Prostate gland (tissue), 2 donors: ENCODE measurements around the gene G3BP1. TPM values are rescaled to one million over a fixed set of nuclear protein-coding genes. Genes with fewer than 3 reads are reported as not detected.

Experiments
- DNase-seq: peaks from one replicate; pipeline ENCODE4 v3.0.0-alpha.2; 2019; ENCODE audit warnings: low spot score
- H3K27ac ChIP-seq, 2 donors: fragments of 200-600 bp; sonication (generic); 2 replicates each; pipeline ENCODE4 v1.5.1; 2017 to 2019
- H3K27me3 ChIP-seq: fragments of 200-600 bp; sonication (generic); replicated peaks from 2 replicates; pipeline ENCODE4 v1.5.1; 2019; ENCODE audit not compliant: insufficient read depth
- H3K36me3 ChIP-seq, 2 donors: fragments of 200-600 bp; sonication (generic); 1 replicate in 1 of 2; 2 replicates in 1 of 2; pipeline versions ENCODE4 v1.5.1 to v1.8.1; 2017 to 2019
- H3K4me1 ChIP-seq: fragments of 200-600 bp; sonication (generic); replicated peaks from 2 replicates; pipeline ENCODE4 v1.5.1; 2019
- H3K4me3 ChIP-seq, 2 donors: fragments of 200-600 bp; sonication (generic); 2 replicates each; pipeline ENCODE4 v1.5.1; 2017 to 2019
- H3K9me3 ChIP-seq: fragments of 200-600 bp; sonication (generic); 2 replicates; pipeline ENCODE4 v1.5.1; 2017
- POLR2A ChIP-seq: fragments of 450-650 bp; IDR thresholded peaks from one replicate; pipeline ENCODE4 v1.6.1; 2016; ENCODE audit warnings: antibody characterized with exemption, mild to moderate bottlenecking
- POLR2AphosphoS5 ChIP-seq: sonication (generic); formaldehyde crosslinking; IDR thresholded peaks from one replicate; pipeline ENCODE4 v1.6.1; 2017; ENCODE audit warnings: antibody characterized with exemption
- WGBS: methylation state at CpG from one replicate; pipeline ENCODE4 v1.1.5; 2018; 5-methylcytosine and 5-hydroxymethylcytosine counted together
- intact Hi-C: fragments of 100-400 bp; cut with DNase I; formaldehyde crosslinking; loops from one replicate; pipeline ENCODE4 v1.14.2; 2022
- total RNA-seq, 2 donors: library from RNA; depleted of rRNA; stranded (reverse); fragments of >200 nt; gene quantifications; one replicate each; pipeline ENCODE4 v1.1.0, GENCODE V29; 2016
- TF ChIP-seq, protein P1 (sequence below), 4 experiments: fragments of 200-600 bp in 2 of 4; fragments of 450-650 bp in 2 of 4; sonication (generic) in 2 of 4; IDR thresholded peaks; 1 replicate in 3 of 4; 2 replicates in 1 of 4; pipeline ENCODE4 v1.5.1; 2016 to 2019; ENCODE audit warnings: antibody characterized with exemption in 4 of 4, mild to moderate bottlenecking in 2 of 4, moderate library complexity in 2 of 4

Gene G3BP1
- total RNA-seq, 2 donors from 2014 or later, result 98.4 to 119 TPM

DNA sequence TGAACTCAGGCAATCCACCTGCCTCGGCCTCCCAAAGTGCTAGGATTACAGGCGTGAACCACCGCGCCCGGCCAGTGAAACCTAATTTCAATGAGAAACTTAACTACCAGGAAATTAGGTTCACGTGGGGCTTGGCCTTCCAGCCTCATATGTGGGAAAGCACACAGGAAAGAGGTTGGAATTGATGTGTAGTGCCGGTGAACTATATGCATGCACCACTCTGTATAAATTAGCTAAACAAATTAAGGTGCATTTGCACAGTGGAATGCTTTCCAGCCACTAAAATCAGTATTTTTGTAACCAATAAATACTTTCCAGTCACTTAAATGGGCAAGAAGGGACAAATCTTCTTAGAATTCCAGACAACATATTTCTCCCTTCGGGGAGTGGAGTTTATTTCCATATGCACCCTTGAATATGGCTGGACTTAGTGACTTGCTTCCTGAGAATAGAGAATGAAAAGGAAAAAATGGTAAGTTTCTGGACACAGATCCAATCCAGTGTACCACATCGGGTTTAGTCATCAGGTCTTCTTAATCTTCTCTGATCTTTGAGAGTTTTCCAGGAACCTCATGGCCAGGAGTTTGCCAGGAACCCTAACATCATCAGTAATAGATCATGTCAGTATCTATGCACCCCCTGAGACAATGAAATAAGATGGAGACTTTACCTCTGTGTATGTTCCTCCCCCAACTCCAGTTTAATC lies 38.2 kb upstream of the G3BP1 start:
- DNase-seq, result no peak
- WGBS, result 82% methylated on average over 9 of the region's 9 CpGs
- Histone ChIP-seq H3K9me3 (no peaks in the 10 kb centered on the region), H3K36me3 (no peaks in the 10 kb centered on the region), H3K27me3 (no peaks in the 10 kb centered on the region), H3K4me1 (no peaks in the 10 kb centered on the region), H3K4me3 (no peak overlapping the region), H3K27ac (no peak overlapping the region)
- TF ChIP-seq, protein P1, sequence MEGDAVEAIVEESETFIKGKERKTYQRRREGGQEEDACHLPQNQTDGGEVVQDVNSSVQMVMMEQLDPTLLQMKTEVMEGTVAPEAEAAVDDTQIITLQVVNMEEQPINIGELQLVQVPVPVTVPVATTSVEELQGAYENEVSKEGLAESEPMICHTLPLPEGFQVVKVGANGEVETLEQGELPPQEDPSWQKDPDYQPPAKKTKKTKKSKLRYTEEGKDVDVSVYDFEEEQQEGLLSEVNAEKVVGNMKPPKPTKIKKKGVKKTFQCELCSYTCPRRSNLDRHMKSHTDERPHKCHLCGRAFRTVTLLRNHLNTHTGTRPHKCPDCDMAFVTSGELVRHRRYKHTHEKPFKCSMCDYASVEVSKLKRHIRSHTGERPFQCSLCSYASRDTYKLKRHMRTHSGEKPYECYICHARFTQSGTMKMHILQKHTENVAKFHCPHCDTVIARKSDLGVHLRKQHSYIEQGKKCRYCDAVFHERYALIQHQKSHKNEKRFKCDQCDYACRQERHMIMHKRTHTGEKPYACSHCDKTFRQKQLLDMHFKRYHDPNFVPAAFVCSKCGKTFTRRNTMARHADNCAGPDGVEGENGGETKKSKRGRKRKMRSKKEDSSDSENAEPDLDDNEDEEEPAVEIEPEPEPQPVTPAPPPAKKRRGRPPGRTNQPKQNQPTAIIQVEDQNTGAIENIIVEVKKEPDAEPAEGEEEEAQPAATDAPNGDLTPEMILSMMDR (IDR thresholded peaks at IDR 0.05), result no peak
- no peak for TF ChIP-seq POLR2A
- TF ChIP-seq POLR2AphosphoS5, result no peak
- intact Hi-C loops, result no loop called here

DNA sequence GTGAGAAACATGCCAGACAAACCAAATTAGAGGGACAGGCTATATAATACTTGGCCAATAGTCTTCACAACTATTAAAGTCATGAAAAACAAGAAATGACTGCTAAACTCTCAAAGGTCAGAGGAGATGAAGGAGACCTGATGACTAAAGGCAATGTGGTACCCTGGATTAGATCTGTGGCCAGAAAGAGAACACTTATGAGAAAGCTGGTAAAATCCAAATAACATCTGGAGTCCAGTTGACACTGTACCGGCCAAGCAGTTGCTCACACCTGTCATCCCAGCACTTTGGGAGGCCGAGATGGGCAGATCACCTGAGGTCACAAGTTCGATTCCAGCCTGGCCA lies 37.7 kb upstream of the G3BP1 start:
- no peaks in the 10 kb centered on the region for H3K27me3 ChIP-seq
- no peaks in the 10 kb centered on the region for H3K9me3 ChIP-seq
- intact Hi-C loops, result no loop called here
- DNase-seq, result no peak
- WGBS, result 96% methylated on average over 3 of the region's 3 CpGs
- no peaks in the 10 kb centered on the region for H3K36me3 ChIP-seq
- no peak overlapping the region for H3K27ac ChIP-seq
- H3K4me3 ChIP-seq, result no peak overlapping the region
- no peaks in the 10 kb centered on the region for H3K4me1 ChIP-seq
- TF ChIP-seq POLR2A (no peak), POLR2AphosphoS5 (no peak)
- TF ChIP-seq, protein P1 (IDR thresholded peaks at IDR 0.05), result no peak

- TF ChIP-seq, protein P1 (IDR thresholded peaks at IDR 0.05), result no peak
- no peak for TF ChIP-seq POLR2AphosphoS5
- no peak for TF ChIP-seq POLR2A
- intact Hi-C loops, result no loop called here
- WGBS, result 95% methylated on average over 1 of the region's 1 CpG
These were observed 36.1 kb upstream of the G3BP1 start for GRCh38 chr5:151735646-151736045.

DNA sequence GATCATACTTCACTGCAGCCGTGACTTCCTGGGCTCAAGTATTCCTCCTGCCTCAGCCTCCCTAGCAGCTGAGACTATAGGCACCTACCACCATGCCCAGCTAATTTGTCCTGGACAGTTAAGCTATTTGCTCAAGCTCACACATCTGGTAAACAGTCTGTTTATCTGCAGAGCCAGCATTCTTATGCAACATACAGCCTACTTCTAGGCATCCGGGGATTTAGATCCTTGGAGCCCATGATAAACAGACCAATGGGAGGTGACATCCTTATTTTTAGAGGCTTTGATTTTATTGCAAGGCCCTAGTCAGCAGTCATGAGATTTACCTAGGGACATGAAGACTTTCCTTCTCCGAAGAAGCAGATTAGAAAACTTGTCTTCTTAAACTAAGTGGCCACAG lies 34.3 kb upstream of the G3BP1 start:
- Histone ChIP-seq H3K4me1 (no peaks in the 10 kb centered on the region), H3K9me3 (no peaks in the 10 kb centered on the region), H3K4me3 (no peak overlapping the region), H3K36me3 (no peaks in the 10 kb centered on the region), H3K27ac (no peak overlapping the region), H3K27me3 (no peaks in the 10 kb centered on the region)
- no peak for DNase-seq
- intact Hi-C loops, result no loop called here
- no peak for TF ChIP-seq POLR2AphosphoS5
- TF ChIP-seq, protein P1 (IDR thresholded peaks at IDR 0.05), result no peak
- no peak for TF ChIP-seq POLR2A
- WGBS, result 88% methylated on average over 3 of the region's 3 CpGs

More at GRCh38 chr5:151735646-151736045, 36.1 kb upstream of the G3BP1 start:
- no peaks in the 10 kb centered on the region for H3K27me3 ChIP-seq
- H3K27ac ChIP-seq, result no peak overlapping the region
- H3K4me3 ChIP-seq, result no peak overlapping the region
- H3K36me3 ChIP-seq, result no peaks in the 10 kb centered on the region
- no peaks in the 10 kb centered on the region for H3K9me3 ChIP-seq
- no peak for DNase-seq
- no peaks in the 10 kb centered on the region for H3K4me1 ChIP-seq

GRCh38 chr5:151738125-151738848 lies 33.5 kb upstream of the G3BP1 start:
- Histone ChIP-seq H3K27me3 (no peaks in the 10 kb centered on the region), H3K4me1 (no peaks in the 10 kb centered on the region), H3K4me3 (no peak overlapping the region), H3K36me3 (no peaks in the 10 kb centered on the region), H3K27ac (no peak overlapping the region), H3K9me3 (no peaks in the 10 kb centered on the region)
- intact Hi-C loops, result no loop called here
- WGBS, result 64% methylated on average over 9 of the region's 9 CpGs
- TF ChIP-seq POLR2A, result no peak
- TF ChIP-seq, protein P1 (IDR thresholded peaks at IDR 0.05), result no peak
- no peak for DNase-seq
